Measurements from ENCODE around the gene GRWD1. TPM values are rescaled to one million over a fixed set of nuclear protein-coding genes. Genes with fewer than 3 reads are reported as not detected.
A peak's percentile ranks its signal among the peaks of the same experiment; 100 is the strongest.

The GRWD1 gene
- total and polyA plus RNA-seq, 2 of the 13 experiments (the other 11 are each of a cell fraction or from before 2014, with no cell fraction given) = 10.8 to 46.6 TPM

DNA sequence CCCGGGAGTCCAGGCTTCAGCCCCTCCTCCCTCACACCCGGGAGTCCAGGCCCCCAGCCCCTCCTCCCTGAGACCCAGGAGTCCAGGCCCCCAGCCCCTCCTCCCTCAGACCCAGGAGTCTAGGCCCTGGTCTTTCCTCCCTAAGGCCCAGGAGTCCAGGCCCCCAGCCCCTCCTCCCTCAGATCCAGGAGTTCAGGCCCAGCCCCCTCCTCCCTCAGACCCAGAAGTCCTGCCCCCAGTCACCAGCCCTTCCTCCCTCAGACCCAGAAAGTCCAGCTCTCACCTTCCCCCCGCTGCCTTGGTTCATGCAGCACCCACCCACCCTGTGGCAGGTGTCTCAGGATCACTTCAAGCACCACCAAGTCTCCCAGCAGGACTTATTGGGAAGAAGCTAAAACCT lies 37.5 kb downstream of the GRWD1 start:
- Histone ChIP-seq H3K9me3 (ENCODE audit: low read length) (no peaks in the 10 kb centered on the region), H3K27me3 (ENCODE audit: control insufficient read depth in 1 of 2, insufficient read depth in 2 of 2, low read length in 2 of 2) (no peaks in the 10 kb centered on the region), H4K20me1 (ENCODE audit: insufficient read depth, low read length) (no peaks in the 10 kb centered on the region), H3K36me3 (replicated peaks in 1 of 2; ENCODE audit: control insufficient read depth in 1 of 2, insufficient read depth in 2 of 2, low read length in 2 of 2) (peaks cover 1 to 3% of the 10 kb centered on the region in 2 experiments; a peak in 1 of 5 replicates), H3K27ac (ENCODE audit: extremely low read length, insufficient read depth, low read length) (no peak overlapping the region), H3K4me3 (replicated peaks in 1 of 3; ENCODE audit: insufficient read depth in 1 of 3, low read depth in 2 of 3, low read length in 3 of 3) (no peak overlapping the region), H3K4me2 (ENCODE audit: low read depth, low read length) (no peak overlapping the region), H3K79me2 (ENCODE audit: insufficient read depth, low read length) (no peaks in the 10 kb centered on the region), H3K9ac (ENCODE audit: insufficient read depth, low read depth, low read length) (no peak overlapping the region), H2AFZ (ENCODE audit: low read length) (no peak overlapping the region), H3K4me1 (ENCODE audit: insufficient read depth, low read length) (peaks cover 29% of the 10 kb centered on the region)
- intact Hi-C loops (cut with micrococcal nuclease; ENCODE audit: unreplicated experiment) = no loop called here
- ChIA-PET POLR2A (no interaction called here), CTCF (ENCODE audit: low intra/inter-chr PET ratio, low total read pairs) (no interaction called here)
- DNase-seq (ENCODE audit: low spot score) (no peak), FAIRE-seq (no peak), ATAC-seq (no peak)
- TF ChIP-seq ZSCAN22 (CRISPR knock-in tag; IDR thresholded peaks at IDR 0.05) = peak; percentile 78
- TF ChIP-seq, protein P1, sequence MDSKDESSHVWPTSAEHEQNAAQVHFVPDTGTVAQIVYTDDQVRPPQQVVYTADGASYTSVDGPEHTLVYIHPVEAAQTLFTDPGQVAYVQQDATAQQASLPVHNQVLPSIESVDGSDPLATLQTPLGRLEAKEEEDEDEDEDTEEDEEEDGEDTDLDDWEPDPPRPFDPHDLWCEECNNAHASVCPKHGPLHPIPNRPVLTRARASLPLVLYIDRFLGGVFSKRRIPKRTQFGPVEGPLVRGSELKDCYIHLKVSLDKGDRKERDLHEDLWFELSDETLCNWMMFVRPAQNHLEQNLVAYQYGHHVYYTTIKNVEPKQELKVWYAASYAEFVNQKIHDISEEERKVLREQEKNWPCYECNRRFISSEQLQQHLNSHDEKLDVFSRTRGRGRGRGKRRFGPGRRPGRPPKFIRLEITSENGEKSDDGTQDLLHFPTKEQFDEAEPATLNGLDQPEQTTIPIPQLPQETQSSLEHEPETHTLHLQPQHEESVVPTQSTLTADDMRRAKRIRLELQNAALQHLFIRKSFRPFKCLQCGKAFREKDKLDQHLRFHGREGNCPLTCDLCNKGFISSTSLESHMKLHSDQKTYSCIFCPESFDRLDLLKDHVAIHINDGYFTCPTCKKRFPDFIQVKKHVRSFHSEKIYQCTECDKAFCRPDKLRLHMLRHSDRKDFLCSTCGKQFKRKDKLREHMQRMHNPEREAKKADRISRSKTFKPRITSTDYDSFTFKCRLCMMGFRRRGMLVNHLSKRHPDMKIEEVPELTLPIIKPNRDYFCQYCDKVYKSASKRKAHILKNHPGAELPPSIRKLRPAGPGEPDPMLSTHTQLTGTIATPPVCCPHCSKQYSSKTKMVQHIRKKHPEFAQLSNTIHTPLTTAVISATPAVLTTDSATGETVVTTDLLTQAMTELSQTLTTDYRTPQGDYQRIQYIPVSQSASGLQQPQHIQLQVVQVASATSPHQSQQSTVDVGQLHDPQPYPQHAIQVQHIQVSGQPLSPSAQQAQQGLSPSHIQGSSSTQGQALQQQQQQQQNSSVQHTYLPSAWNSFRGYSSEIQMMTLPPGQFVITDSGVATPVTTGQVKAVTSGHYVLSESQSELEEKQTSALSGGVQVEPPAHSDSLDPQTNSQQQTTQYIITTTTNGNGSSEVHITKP (CRISPR knock-in tag; IDR thresholded peaks at IDR 0.05; ENCODE audit: low read depth) = no peak
- BruUV-seq (replicated peaks) = no TSS peak
- in situ Hi-C loops (cut with HindIII; ENCODE audit: extremely low pct_ligation_motif_present, low pct_unique_long_range_greater_than_20kb) = no loop called here
- 89% methylated on average over 1 of the region's 3 CpGs for WGBS (ENCODE audit: low lambda C conversion rate)

DNA sequence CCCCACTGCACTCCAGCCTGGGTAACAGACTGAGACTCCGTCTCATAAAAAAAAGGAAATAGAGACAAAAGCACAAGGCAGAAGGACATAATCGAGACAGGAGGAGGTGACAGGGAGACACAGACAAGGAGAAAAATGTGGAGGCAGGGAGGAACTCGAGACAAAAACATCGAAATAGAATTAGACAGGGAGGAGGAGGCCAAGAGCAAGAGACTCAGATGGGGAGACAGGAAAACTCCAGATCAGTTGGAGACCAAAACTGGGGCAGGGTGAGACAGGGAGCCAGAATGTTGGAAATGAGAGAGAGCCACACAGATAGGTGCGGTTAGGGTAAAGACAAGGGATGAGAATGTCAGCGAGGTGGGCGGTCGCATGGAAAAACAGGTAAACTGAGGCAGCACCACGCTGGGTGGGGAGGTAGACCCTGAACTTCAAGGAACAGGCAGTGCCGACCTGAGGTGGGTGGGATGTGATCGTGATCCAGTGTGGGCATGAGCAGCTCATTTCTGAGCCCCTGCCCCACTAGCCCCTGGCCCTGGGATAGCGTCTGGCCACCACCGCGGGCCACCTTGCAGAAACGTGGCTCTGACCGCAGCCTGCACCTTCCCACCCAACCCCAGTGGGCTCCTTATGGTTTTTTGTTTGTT lies 38.6 kb downstream of the GRWD1 start:
- ChIA-PET POLR2A (no interaction called here), CTCF (ENCODE audit: low intra/inter-chr PET ratio, low total read pairs) (no interaction called here)
- Histone ChIP-seq H3K4me3 (replicated peaks in 1 of 3; ENCODE audit: insufficient read depth in 1 of 3, low read depth in 2 of 3, low read length in 3 of 3) (no peak overlapping the region), H3K36me3 (replicated peaks in 1 of 2; ENCODE audit: control insufficient read depth in 1 of 2, insufficient read depth in 2 of 2, low read length in 2 of 2) (no peaks in the 10 kb centered on the region; a peak in 1 of 5 replicates), H3K9ac (ENCODE audit: insufficient read depth, low read depth, low read length) (no peak overlapping the region), H3K79me2 (ENCODE audit: insufficient read depth, low read length) (no peaks in the 10 kb centered on the region), H3K27ac (ENCODE audit: extremely low read length, insufficient read depth, low read length) (no peak overlapping the region), H2AFZ (ENCODE audit: low read length) (no peak overlapping the region), H4K20me1 (ENCODE audit: insufficient read depth, low read length) (no peaks in the 10 kb centered on the region), H3K27me3 (ENCODE audit: control insufficient read depth in 1 of 2, insufficient read depth in 2 of 2, low read length in 2 of 2) (no peaks in the 10 kb centered on the region), H3K9me3 (ENCODE audit: low read length) (no peaks in the 10 kb centered on the region), H3K4me2 (ENCODE audit: low read depth, low read length) (no peak overlapping the region), H3K4me1 (ENCODE audit: insufficient read depth, low read length) (peaks cover 32% of the 10 kb centered on the region)
- 90% methylated on average over 16 of the region's 16 CpGs for WGBS (ENCODE audit: low lambda C conversion rate)
- no peak for DNase-seq (ENCODE audit: low spot score)
- ATAC-seq = no peak
- intact Hi-C loops (cut with micrococcal nuclease; ENCODE audit: unreplicated experiment) (no loop called here), in situ Hi-C loops (cut with HindIII; ENCODE audit: extremely low pct_ligation_motif_present, low pct_unique_long_range_greater_than_20kb) (no loop called here)
- FAIRE-seq = no peak
- TF ChIP-seq POLR2G (IDR thresholded peaks at IDR 0.05; ENCODE audit: low read depth, low read length) = peak; percentile 52; the same call in 1 of the 2 replicates
- TF ChIP-seq, protein P2, sequence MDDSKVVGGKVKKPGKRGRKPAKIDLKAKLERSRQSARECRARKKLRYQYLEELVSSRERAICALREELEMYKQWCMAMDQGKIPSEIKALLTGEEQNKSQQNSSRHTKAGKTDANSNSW (CRISPR knock-in tag; IDR thresholded peaks at IDR 0.05; ENCODE audit: borderline replicate concordance) = no peak
- TF ChIP-seq POLR2A (IDR thresholded peaks at IDR 0.05; ENCODE audit: insufficient read depth in 1 of 2, low read depth in 2 of 2, low read length in 2 of 2) = peak in 1 of 2 experiments; percentile 35; a peak in 1 of 4 replicates
- TF ChIP-seq, protein P3, sequence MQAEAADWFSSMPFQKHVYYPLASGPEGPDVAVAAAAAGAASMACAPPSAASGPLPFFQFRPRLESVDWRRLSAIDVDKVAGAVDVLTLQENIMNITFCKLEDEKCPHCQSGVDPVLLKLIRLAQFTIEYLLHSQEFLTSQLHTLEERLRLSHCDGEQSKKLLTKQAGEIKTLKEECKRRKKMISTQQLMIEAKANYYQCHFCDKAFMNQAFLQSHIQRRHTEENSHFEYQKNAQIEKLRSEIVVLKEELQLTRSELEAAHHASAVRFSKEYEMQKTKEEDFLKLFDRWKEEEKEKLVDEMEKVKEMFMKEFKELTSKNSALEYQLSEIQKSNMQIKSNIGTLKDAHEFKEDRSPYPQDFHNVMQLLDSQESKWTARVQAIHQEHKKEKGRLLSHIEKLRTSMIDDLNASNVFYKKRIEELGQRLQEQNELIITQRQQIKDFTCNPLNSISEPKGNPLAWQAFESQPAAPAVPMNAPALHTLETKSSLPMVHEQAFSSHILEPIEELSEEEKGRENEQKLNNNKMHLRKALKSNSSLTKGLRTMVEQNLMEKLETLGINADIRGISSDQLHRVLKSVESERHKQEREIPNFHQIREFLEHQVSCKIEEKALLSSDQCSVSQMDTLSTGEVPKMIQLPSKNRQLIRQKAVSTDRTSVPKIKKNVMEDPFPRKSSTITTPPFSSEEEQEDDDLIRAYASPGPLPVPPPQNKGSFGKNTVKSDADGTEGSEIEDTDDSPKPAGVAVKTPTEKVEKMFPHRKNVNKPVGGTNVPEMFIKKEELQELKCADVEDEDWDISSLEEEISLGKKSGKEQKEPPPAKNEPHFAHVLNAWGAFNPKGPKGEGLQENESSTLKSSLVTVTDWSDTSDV (CRISPR knock-in tag; IDR thresholded peaks at IDR 0.05) = no peak
- no TSS peak for BruUV-seq (replicated peaks)

Data from HepG2 (cell line).